Mucosa of gallbladder (tissue), 1 donor: ENCODE results near the gene CNTN1. TPM values are rescaled to one million over a fixed set of nuclear protein-coding genes. Genes with fewer than 3 reads are reported as not detected.

Source experiments
- DNase-seq: peaks from one replicate; pipeline ENCODE4 v3.0.0-alpha.2; 2020; ENCODE audit warnings: low spot score
- total RNA-seq: library from RNA; stranded (reverse); gene quantifications from one replicate; pipeline ENCODE4 v1.2.1, GENCODE V29; 2021
- donor health status: DM: no; HTN: no; CAD: no.

The CNTN1 gene
- total RNA-seq, result 38.6 TPM

- peak; percentile 55 for DNase-seq
Observed at GRCh38 chr12:40691913-40692764, at the start of gene CNTN1. Gene CNTN1 (plus strand): TSS chr12:40692439.

DNA sequence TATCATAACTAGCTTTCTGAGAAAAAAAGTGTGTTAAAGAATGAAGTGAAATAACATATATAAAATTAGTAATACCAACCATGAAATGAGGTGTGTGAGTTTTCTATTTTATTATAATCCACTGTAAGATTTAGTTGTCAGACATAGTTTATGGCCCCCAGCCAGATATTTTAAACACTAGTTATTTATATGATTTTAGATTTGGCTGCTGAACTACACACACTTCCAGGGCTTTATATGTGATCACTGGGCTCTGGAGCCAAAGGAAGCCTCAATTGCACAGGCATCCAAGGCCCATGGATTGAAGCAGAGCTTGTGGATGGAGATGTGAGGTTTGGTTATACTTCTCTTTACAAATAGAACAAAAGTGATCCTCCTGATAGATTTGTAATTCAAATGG is 48.7 kb upstream of the CNTN1 start:
- no peak for DNase-seq

- DNase-seq, result no peak
Observed at GRCh38 chr12:40643976-40644375, 48.3 kb upstream of the CNTN1 start.

DNA sequence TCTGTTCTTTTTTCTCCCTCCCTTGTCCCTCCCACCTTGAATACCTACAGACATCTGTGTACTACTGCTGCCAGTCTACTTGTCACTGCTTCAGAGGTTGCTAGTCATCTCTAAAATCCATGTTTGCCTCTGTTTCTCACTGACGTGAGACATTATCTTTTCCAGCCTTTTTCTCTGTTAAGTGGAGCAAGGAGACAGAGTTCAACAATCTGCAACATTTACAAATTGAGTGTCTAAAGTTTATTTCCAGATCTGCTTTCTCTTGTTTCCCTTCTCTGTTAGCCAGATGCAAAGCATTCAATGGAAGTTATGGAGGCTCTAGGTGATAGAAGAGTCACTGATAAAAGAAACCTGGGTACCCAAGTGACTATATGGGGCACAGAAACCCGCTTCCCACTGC is 47.5 kb upstream of the CNTN1 start:
- DNase-seq, result no peak

DNA sequence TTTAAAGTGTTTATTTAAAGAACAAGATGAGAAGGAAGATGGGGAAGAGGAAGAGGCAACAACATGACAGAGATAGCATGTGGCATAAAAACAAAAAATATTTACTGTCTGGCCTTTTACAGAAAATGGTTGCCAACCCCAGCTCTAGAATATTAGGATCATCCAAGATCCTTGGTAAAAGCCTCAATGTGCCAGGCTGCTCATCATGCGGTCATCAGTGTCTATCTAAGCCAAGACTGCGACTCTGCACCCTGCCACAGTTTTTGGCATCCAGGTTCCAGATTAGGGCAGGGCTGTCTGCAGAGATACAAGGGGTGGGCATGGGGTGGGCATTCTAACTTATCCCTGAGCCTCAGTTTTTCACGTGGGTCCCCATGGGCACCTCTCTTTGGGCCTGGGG is 46.9 kb upstream of the CNTN1 start:
- DNase-seq, result no peak

- no peak for DNase-seq
Observed at GRCh38 chr12:40646456-40646855, 45.8 kb upstream of the CNTN1 start.

- DNase-seq, result no peak
Observed at GRCh38 chr12:40646911-40647310, 45.3 kb upstream of the CNTN1 start.

GRCh38 chr12:40647651-40648050 is 44.6 kb upstream of the CNTN1 start:
- DNase-seq, result no peak

DNA sequence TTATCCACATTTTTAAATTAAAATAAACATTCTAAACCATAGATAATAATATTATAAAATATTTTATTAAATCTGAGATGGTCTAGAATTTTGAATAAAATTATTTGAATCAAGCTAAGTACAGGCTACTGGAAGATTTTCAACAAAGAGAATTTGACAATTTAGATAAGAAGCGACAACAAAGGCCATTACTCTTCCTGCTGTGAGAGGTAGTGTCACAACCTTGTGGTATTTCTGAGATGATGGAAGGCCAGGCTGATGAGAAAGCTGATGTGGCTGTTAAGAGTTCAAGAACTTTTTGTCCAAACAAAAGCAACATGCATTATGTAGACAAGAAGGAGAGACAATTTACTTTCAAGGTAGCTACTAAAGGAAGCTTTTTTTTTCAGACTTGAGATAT is 43.7 kb upstream of the CNTN1 start:
- no peak for DNase-seq

- no peak for DNase-seq
Observed at GRCh38 chr12:40650038-40650704, 42.1 kb upstream of the CNTN1 start.

DNA sequence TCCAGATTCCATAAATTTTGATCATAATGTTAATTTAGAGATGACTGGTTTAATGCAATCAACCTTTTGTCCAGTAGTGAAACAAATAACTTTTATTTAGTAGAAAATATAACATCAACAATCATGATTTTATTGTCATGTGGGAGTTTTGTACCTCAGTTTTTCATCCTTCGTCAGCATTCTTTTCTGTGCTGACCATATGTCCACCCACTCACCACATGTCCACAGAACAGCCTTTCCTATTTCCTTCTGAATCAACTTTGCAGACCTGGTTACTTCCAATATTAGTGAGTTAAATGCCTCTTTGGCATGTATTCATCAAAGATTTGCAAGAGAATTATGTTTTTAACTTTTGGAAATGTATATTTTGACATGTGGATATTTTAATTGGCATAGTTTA is 36.8 kb upstream of the CNTN1 start:
- no peak for DNase-seq

DNA sequence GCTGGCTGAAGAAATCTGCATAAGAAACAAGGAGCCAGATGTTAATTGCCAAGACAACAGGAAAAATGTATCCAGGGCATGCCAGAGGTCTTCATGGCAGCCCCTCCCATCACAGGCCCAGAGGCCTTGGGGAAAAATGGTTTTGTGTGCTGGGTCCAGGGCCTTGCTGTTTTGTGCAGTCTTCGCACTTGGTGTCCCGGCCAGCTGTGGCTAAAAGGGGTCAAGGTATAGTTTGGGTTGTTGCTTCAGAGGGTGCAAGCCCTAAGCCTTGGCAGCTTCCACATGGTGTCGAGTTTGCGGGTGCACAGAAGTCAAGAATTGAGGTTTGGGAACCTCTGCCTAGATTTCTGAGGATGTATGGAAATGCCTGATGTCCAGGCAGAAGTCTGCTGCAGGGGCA is 29.9 kb upstream of the CNTN1 start:
- DNase-seq, result no peak

DNA sequence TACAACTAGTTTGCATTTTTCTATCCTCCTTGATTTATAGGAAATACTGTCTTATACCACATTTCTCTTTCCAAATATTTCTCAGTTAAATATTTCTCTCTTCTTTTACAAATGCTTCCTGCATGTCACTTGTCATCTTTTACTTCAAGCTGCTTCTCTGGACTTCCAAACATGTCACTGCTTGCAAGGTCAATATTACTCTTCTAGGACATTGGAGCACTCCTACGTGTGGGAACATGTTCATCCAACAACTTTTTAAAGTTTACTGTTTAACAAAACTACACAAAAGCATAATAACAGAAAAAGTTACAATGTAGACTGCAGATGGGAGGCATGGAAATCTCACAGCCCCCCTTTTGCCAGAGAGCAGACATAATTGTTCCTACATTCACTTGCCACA is 28.5 kb upstream of the CNTN1 start:
- DNase-seq, result no peak

GRCh38 chr12:40668099-40668529 is 24.1 kb upstream of the CNTN1 start:
- DNase-seq, result no peak

DNA sequence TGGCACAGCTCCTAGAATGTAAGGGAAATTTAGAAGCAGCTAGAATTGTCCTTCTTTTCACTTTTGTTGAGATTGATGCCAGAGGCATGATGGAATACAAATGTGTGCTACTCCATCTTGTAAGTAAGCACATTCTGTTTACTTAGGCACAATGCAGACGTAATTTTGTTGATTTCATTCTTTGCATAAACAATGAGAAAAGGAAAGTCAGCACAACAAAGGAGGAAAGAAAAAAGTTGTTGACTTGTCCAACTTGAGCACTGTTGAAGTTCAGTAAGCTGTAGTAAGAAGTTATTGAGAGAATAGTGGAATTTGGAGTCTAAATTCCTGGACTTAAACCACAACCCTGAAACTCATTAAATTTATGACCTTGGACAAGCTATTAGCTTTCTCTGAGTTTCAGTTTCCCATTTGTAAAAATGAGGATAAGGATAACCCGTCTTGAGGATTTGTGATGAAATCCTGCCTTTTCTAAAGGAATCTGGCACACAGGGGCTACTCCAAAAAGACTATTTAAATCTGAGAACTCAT is 19.4 kb upstream of the CNTN1 start:
- no peak for DNase-seq

DNA sequence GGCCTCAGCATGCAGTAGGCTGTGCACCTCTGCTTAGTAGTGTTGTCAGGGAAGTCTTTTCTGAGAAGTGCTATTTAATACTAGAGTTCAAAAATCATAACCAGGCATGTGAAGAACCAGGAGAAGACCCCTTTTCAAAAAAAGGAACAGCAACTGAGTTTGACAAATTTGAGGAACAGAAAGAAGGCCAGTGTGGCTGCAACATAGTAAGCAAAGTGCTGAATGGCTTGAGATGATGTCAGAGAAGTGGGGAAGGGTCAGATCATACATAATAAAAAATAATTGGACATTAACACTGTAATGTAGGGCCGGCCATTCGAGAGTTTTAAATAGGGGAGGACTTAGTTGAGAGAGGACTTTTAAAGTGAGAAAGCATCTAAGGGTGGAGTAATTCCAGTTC is 11.1 kb upstream of the CNTN1 start:
- no peak for DNase-seq

DNA sequence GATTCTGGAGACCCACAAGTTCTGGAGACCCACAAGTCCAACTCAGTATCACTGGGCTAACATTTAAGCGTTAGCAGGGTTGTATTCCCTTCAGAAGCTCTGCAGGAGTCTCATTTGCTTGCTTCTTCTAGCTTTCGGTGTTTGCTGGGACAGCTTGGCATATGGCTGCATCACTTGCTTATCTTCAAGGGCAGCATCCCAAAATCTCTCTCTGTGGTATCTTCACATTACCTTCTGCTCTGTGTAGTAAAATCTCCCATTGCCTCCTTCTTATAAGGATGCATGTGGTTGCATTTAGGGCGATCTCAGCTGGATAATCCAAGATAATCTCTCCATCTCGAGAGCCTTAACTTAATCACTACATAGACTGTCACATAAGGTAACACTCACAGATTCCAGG is 7.3 kb upstream of the CNTN1 start:
- DNase-seq, result no peak

DNA sequence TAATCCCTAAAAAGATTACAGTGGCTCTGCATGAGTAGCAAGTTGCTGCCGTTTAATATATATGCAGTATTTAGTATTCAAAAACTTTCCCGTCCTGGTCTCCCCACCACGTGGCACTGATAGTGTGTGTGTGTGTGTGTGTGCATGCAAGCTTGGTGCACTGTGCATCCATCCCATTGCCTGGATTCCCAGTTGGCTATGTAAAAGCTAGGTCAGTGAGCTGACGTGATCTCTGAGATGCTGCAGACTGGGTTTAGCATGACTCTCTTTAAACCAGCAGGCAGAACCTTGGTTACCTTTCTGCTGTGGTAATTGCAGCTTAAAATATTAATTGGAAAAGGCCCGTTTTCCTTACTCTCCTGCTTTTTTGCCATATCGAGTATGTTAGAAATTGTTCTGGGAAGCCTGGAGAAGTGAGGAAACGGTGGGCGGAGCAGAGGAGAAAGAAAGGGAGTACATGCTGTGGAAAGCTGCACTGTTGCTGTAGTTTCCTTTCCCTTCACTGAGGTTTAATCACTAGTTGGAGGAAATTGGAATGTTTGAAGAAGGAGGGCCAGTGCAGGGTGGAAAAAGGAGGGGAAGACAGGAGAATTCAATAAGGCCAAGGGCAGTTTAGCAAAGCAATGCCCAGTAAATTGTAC is 4.0 kb upstream of the CNTN1 start:
- DNase-seq, result no peak

- no peak for DNase-seq
Observed at GRCh38 chr12:40689576-40689975, 2.7 kb upstream of the CNTN1 start.

DNA sequence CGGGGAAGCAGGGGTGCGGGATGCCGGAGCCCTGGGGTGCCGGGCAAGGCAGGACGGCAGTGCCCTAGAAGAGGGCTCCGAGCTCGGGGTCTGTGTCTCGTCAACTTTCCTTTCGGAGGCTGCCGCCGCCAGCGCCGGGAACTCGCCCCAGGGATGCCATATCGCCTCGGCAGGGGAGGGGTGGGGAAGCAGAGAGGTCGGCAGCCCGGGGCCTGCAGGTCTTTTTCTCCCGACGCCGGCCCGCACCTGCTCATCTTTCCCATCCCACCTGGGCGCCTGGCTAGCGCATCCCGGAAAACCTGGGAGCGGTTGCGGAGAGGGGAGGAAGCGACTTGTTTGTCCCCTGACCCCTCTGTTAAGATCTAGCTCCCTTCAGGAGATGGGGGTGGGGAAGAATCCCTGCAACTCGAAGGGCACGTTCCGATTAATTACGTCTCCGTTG is 547 bp downstream of the CNTN1 start:
- DNase-seq, result no peak

GRCh38 chr12:40693207-40693821 is 1.1 kb downstream of the CNTN1 start:
- peak; percentile 16 for DNase-seq
